Colonic mucosa (tissue), 4 donors: ENCODE measurements around the gene CSTB. TPM values are rescaled to one million over a fixed set of nuclear protein-coding genes. Genes with fewer than 3 reads are reported as not detected.

Experiments used
- DNase-seq: peaks from one replicate; pipeline ENCODE4 v3.0.0-alpha.2; 2020
- H3K27ac ChIP-seq: fragments of 200-600 bp; one replicate; pipeline ENCODE4 v1.8.0; 2021
- H3K27me3 ChIP-seq: fragments of 200-600 bp; one replicate; pipeline ENCODE4 v1.8.0; 2021
- H3K36me3 ChIP-seq: fragments of 200-600 bp; one replicate; pipeline ENCODE4 v1.8.0; 2021
- H3K4me1 ChIP-seq: fragments of 200-600 bp; one replicate; pipeline ENCODE4 v1.8.0; 2021; ENCODE audit warnings: mild to moderate bottlenecking
- H3K4me3 ChIP-seq: fragments of 200-600 bp; one replicate; pipeline ENCODE4 v1.8.0; 2021
- H3K9ac ChIP-seq, 2 donors: one replicate each; pipeline ENCODE4 v1.7.0; 2013; ENCODE audit warnings: control low read depth in 2 of 2, low read depth in 2 of 2, low read length in 2 of 2
- H3K9me3 ChIP-seq: fragments of 200-600 bp; one replicate; pipeline ENCODE4 v1.8.0; 2021
- CTCF ChIP-seq: fragments of 200-600 bp; IDR thresholded peaks from one replicate; pipeline ENCODE4 v1.8.0; 2022; ENCODE audit warnings: antibody characterized with exemption, mild to moderate bottlenecking
- intact Hi-C: fragments of 100-400 bp; cut with DNase I; formaldehyde crosslinking; loops from one replicate; pipeline ENCODE4 v1.14.1; 2022
- total RNA-seq, 2 donors: library from RNA; stranded (reverse); fragmentation: NEBNext Ultra II Directional in 1 of 2; extraction: Animal tissue kit (Norgen Biotek cat#: 25700) in 1 of 2; gene quantifications; one replicate each; pipeline ENCODE4 v1.2.1, GENCODE V29; 2021
- donor health status: healthy.
- donor health status: DM: no; HTN: no; CAD: no.
- donor health status: DM: no; HTN: no; CAD: no.

The CSTB gene
- total RNA-seq, 2 donors from 2014 or later = 67.5 to 86.6 TPM

GRCh38 chr21:43728467-43729390 is 47.4 kb downstream of the CSTB start:
- peak overlapping the region; percentile 38 to 48 for H3K9ac ChIP-seq
- H3K9me3 ChIP-seq = no peaks in the 10 kb centered on the region
- peak; percentile 85 for DNase-seq
- no peaks in the 10 kb centered on the region for H3K36me3 ChIP-seq
- H3K27ac ChIP-seq = peak overlapping the region; percentile 69
- no peak for TF ChIP-seq CTCF
- peaks cover 34% of the 10 kb centered on the region for H3K4me1 ChIP-seq
- H3K27me3 ChIP-seq = no peaks in the 10 kb centered on the region
- intact Hi-C loops = no loop called here
- peak overlapping the region; percentile 28 for H3K4me3 ChIP-seq

GRCh38 chr21:43728154-43728466 is 48.0 kb downstream of the CSTB start:
- Histone ChIP-seq H3K27ac (peak overlapping the region; percentile 69), H3K9me3 (no peaks in the 10 kb centered on the region), H3K27me3 (no peaks in the 10 kb centered on the region), H3K36me3 (no peaks in the 10 kb centered on the region), H3K9ac (peak overlapping the region in 1 of 2 donors; percentile 48), H3K4me3 (peak overlapping the region; percentile 28), H3K4me1 (peaks cover 28% of the 10 kb centered on the region)
- intact Hi-C loops = no loop called here
- TF ChIP-seq CTCF = no peak
- DNase-seq = no peak

GRCh38 chr21:43727519-43728153 is 48.5 kb downstream of the CSTB start:
- Histone ChIP-seq H3K27ac (peak overlapping the region; percentile 69), H3K4me3 (no peak overlapping the region), H3K4me1 (peaks cover 28% of the 10 kb centered on the region), H3K36me3 (no peaks in the 10 kb centered on the region), H3K9ac (peak overlapping the region in 1 of 2 donors; percentile 48), H3K9me3 (no peaks in the 10 kb centered on the region), H3K27me3 (no peaks in the 10 kb centered on the region)
- intact Hi-C loops = no loop called here
- no peak for DNase-seq
- TF ChIP-seq CTCF = no peak

GRCh38 chr21:43726686-43727518 is 49.2 kb downstream of the CSTB start:
- TF ChIP-seq CTCF = no peak
- no peaks in the 10 kb centered on the region for H3K36me3 ChIP-seq
- peak overlapping the region; percentile 69 for H3K27ac ChIP-seq
- intact Hi-C loops = no loop called here
- H3K9ac ChIP-seq = peak overlapping the region in 1 of 2 donors; percentile 48
- no peaks in the 10 kb centered on the region for H3K27me3 ChIP-seq
- peaks cover 32% of the 10 kb centered on the region for H3K4me1 ChIP-seq
- no peaks in the 10 kb centered on the region for H3K9me3 ChIP-seq
- no peak overlapping the region for H3K4me3 ChIP-seq
- no peak for DNase-seq

Other genes starting within 250 kb of the CSTB start
- under 1 TPM in 1 of 2 donors, not detected in 1; 0.45 TPM for gene HSF2BP, start 116.8 kb downstream of the CSTB start, total RNA-seq
- 10 to 100 TPM; 11.0 to 22.1 TPM for gene RRP1B, start 116.7 kb downstream of the CSTB start, total RNA-seq
- gene PDXK, start 57.2 kb downstream of the CSTB start, total RNA-seq = 100 to 1,000 TPM; 155 to 188 TPM
- 10 to 100 TPM; 14.5 to 25.7 TPM for gene RRP1, start 13.3 kb upstream of the CSTB start, total RNA-seq
- 100 to 1,000 TPM in 1 of 2 donors, 10 to 100 TPM in 1; 82.2 to 101 TPM for gene AGPAT3, start 88.9 kb upstream of the CSTB start, total RNA-seq
- gene TRAPPC10, start 236.0 kb upstream of the CSTB start, total RNA-seq = 10 to 100 TPM; 46.6 to 50.2 TPM